BJ (cell line): ENCODE data around the gene ITPK1. TPM values are rescaled to one million over a fixed set of nuclear protein-coding genes. Genes with fewer than 3 reads are reported as not detected.
"Not testable (repeated sequence)": the region's sequence is repeated elsewhere in the genome, so short reads cannot be mapped to it uniquely, and the experiment has no call there.

ENCODE experiments used
- CTCF ChIA-PET: fragments of 350-600 bp; formaldehyde crosslinking; extraction: SDS; loops from one replicate; lab custom pipeline; 2021; ENCODE audit warnings: antibody characterized with exemption, inconsistent platforms; lab: Yijun Ruan, JAX
- POLR2A ChIA-PET: fragments of 300-600 bp; sonication (Branson Sonifier 250); formaldehyde crosslinking; extraction: SDS; loops from one replicate; lab custom pipeline; 2021; ENCODE audit warnings: antibody characterized with exemption; lab: Charles Lee
- DNase-seq: peaks from one replicate; pipeline ENCODE4 v3.0.0-alpha.2; 2011; ENCODE audit warnings: low read depth
- H3K27me3 ChIP-seq: 2 replicates; pipeline ENCODE4 v1.6.0; 2011; ENCODE audit warnings: low read length; ENCODE audit not compliant: control insufficient read depth, insufficient read depth
- H3K36me3 ChIP-seq: 2 replicates; pipeline ENCODE4 v1.5.1; 2011; ENCODE audit warnings: low read length; ENCODE audit not compliant: control insufficient read depth, insufficient read depth
- H3K4me3 ChIP-seq: 2 replicates; pipeline ENCODE4 v1.5.1; 2011; ENCODE audit warnings: low read depth, mild to moderate bottlenecking, control low read depth, low read length
- polyA plus RNA-seq: library from polyadenylated mRNA; depleted of rRNA; stranded (reverse); fragments of >200 nt; gene quantifications from 2 replicates; pipeline ENCODE4 v1.2.3, GENCODE V29; 2011
- TF ChIP-seq, protein P1 (sequence below): IDR thresholded peaks from 2 replicates; pipeline ENCODE4 v1.5.1; 2011; ENCODE audit warnings: low read depth, mild to moderate bottlenecking, control low read depth, inconsistent platforms, low read length, moderate library complexity; ENCODE audit not compliant: insufficient read depth

ITPK1 gene
- polyA plus RNA-seq, 1 experiment = 49.0 TPM

DNA sequence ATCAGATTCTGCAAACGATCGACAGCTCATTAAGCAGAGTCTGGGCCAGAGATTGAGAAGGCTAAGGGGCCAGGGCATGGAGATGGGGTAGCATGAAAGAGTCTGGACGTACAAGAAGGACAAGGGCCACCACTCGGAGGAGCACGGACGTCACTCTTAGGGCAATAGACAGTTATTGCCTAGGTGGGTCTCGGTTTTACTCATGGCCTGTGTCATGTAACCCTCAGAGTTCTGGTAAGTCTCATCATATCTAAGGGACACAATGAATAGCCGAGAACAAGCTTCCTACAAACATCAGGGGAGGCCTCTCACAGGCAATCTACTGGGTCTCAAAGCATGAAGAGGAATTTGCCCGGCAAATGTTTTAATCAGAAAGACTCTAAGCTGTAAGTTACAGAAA is 30.4 kb upstream of the ITPK1 start:
- no peaks in the 10 kb centered on the region for H3K36me3 ChIP-seq
- H3K4me3 ChIP-seq = no peak overlapping the region
- no peak for DNase-seq
- TF ChIP-seq, protein P1, sequence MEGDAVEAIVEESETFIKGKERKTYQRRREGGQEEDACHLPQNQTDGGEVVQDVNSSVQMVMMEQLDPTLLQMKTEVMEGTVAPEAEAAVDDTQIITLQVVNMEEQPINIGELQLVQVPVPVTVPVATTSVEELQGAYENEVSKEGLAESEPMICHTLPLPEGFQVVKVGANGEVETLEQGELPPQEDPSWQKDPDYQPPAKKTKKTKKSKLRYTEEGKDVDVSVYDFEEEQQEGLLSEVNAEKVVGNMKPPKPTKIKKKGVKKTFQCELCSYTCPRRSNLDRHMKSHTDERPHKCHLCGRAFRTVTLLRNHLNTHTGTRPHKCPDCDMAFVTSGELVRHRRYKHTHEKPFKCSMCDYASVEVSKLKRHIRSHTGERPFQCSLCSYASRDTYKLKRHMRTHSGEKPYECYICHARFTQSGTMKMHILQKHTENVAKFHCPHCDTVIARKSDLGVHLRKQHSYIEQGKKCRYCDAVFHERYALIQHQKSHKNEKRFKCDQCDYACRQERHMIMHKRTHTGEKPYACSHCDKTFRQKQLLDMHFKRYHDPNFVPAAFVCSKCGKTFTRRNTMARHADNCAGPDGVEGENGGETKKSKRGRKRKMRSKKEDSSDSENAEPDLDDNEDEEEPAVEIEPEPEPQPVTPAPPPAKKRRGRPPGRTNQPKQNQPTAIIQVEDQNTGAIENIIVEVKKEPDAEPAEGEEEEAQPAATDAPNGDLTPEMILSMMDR = no peak
- CTCF ChIA-PET = interaction anchor here (1.2 to 2.1 kb wide), 2 partner anchors 33 to 193 kb away, joined by 6 to 12 read pairs; no protein-coding TSS in a partner anchor
- H3K27me3 ChIP-seq = no peaks in the 10 kb centered on the region; the same call in 1 of the 2 replicates
- POLR2A ChIA-PET = no interaction called here

DNA sequence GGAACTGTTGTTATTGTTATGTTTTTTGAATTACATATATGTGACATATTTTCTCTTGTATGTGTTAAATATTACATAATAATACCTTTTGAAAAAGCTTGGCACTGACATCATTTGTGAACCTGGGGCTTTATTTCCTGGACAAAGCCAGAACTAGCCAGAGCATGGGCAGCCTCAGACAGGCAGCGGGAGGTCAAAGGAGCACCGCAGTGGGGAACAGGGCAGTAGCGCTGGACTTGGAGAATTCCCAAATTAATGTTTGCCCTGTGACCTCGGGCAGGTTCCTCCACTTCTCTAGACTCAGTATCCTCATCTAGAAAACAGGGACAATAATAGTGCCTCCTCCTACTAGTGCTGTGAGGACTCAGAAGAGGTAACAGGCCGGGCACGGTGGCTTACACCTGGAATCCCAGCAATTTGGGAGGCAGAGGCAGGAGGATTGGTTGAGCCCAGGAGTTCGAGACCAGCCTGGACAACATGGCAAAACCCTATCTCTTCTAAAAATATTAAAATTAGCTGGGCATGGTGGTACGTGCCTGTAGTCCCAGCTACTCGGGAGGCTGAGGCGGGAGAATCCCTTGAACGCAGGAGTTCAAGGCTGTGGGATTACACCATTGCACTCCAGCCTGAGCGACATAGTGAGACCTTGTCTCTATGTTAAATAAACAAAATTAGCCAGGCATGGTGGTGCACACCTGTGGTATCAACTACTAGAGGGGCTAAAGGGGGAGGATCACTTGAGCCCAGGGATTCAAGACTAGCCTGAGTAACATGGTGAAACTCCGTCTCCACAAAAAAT is 27.3 kb upstream of the ITPK1 start:
- ChIA-PET POLR2A (no interaction called here), CTCF (interaction anchor here (1.7 to 2.6 kb wide), 3 partner anchors 30 to 191 kb away, joined by 5 to 8 read pairs (median 7); no protein-coding TSS in a partner anchor)
- no peak for DNase-seq
- TF ChIP-seq, protein P1 = no peak
- no peaks in the 10 kb centered on the region for H3K36me3 ChIP-seq
- H3K27me3 ChIP-seq = 0 out of 2 replicates have a peak, but pooled peaks cover 1% of the 10 kb centered on the region
- H3K4me3 ChIP-seq = no peak overlapping the region

DNA sequence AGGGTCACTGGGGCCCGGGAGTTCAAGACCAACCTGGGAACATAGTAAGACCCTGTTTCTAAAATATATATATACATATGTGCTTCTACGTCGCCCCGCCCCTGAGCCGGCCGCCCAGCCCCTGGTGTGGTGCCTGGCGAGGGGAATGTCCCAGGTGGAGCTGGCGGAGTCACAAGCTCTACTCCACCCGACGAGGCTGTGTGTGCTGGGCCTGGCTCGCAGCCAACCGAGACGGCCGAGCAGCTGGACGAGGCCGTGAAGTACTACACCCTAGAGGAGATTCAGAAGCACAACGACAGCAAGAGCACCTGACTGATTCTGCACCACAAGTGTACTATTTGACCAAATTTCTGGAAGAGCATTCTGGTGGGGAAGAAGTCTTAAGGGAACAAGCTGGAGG is 22.1 kb upstream of the ITPK1 start:
- peaks cover 3% of the 10 kb centered on the region; the same call in 1 of the 2 replicates for H3K27me3 ChIP-seq
- ChIA-PET CTCF (interaction anchor here (0.9 to 4.8 kb wide), 4 partner anchors 21 to 184 kb away, joined by 4 to 54 read pairs (median 22); partner anchors contain the start of gene ITPK1), POLR2A (no interaction called here)
- no peaks in the 10 kb centered on the region for H3K36me3 ChIP-seq
- TF ChIP-seq, protein P1 = no peak
- DNase-seq = no peak
- H3K4me3 ChIP-seq = no peak overlapping the region

DNA sequence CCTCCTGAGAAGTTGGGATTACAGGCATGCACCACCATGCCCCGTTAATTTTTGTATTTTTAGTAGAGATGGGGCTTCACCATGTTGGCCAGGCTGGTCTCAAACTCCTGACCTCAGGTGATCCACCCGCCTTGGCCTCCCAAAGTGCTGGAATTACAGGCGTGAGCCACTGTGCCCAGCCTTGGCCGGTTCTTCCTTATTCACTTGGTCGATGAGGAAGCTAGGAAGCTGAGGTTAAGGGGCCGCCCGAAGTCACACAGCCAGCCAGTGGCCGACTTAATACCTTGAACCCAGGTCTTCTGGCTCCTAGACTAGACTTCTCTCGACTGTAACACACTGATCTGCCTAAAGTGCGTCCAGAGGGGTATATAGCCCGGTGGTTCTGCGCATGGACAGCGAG is 20.8 kb upstream of the ITPK1 start:
- CTCF ChIA-PET = interaction anchor here (1.9 to 4.8 kb wide), 3 partner anchors 23 to 185 kb away, joined by 4 to 41 read pairs (median 26); partner anchors contain the start of gene ITPK1
- POLR2A ChIA-PET, DNase-seq, H3K27me3 ChIP-seq, H3K36me3 ChIP-seq, H3K4me3 ChIP-seq: not testable (repeated sequence)

GRCh38 chr14:93136009-93136408 is 20.3 kb upstream of the ITPK1 start:
- no peak for DNase-seq
- no peak overlapping the region for H3K4me3 ChIP-seq
- POLR2A ChIA-PET = no interaction called here
- peaks cover 3% of the 10 kb centered on the region; the same call in 1 of the 2 replicates for H3K27me3 ChIP-seq
- H3K36me3 ChIP-seq = no peaks in the 10 kb centered on the region
- CTCF ChIA-PET = interaction anchor here (4.8 kb wide), 2 partner anchors 22 to 184 kb away, joined by 26 to 41 read pairs; partner anchors contain the start of gene ITPK1
- TF ChIP-seq, protein P1 = no peak
